Suprapubic skin (tissue), 4 donors: ENCODE results near the gene DLGAP4. TPM values are rescaled to one million over a fixed set of nuclear protein-coding genes. Genes with fewer than 3 reads are reported as not detected.

ENCODE experiments used
- DNase-seq, 2 donors: peaks; one replicate each; pipeline ENCODE4 v3.0.0-alpha.2; 2019; ENCODE audit warnings: low spot score in 2 of 2
- H3K27ac ChIP-seq: fragments of 200-600 bp; sonication (generic); one replicate; pipeline ENCODE4 v1.5.1; 2019
- H3K27me3 ChIP-seq: fragments of 200-600 bp; sonication (generic); one replicate; pipeline ENCODE4 v1.5.1; 2019
- H3K36me3 ChIP-seq: fragments of 200-600 bp; sonication (generic); one replicate; pipeline ENCODE4 v1.5.1; 2019
- H3K4me1 ChIP-seq: fragments of 200-600 bp; sonication (generic); one replicate; pipeline ENCODE4 v1.5.1; 2019
- H3K4me3 ChIP-seq: fragments of 200-600 bp; sonication (generic); one replicate; pipeline ENCODE4 v1.5.1; 2019; ENCODE audit warnings: mild to moderate bottlenecking
- H3K9me3 ChIP-seq: fragments of 200-600 bp; sonication (generic); one replicate; pipeline ENCODE4 v1.5.1; 2019
- CTCF ChIP-seq, 2 donors: fragments of 200-600 bp in 1 of 2; fragments of 450-650 bp in 1 of 2; sonication (generic) in 1 of 2; IDR thresholded peaks; one replicate each; pipeline ENCODE4 v1.5.1; 2016 to 2019; ENCODE audit warnings: antibody characterized with exemption in 2 of 2, mild to moderate bottlenecking in 1 of 2, moderate library complexity in 1 of 2
- EP300 ChIP-seq: sonication (generic); formaldehyde crosslinking; IDR thresholded peaks from one replicate; pipeline ENCODE4 v1.6.1; 2017; ENCODE audit warnings: antibody characterized with exemption
- POLR2A ChIP-seq, 2 donors: fragments of 450-650 bp; IDR thresholded peaks; one replicate each; pipeline ENCODE4 v1.6.1; 2017; ENCODE audit warnings: antibody characterized with exemption in 2 of 2, mild to moderate bottlenecking in 2 of 2, moderate library complexity in 2 of 2
- POLR2AphosphoS5 ChIP-seq, 3 donors: sonication (generic); formaldehyde crosslinking; IDR thresholded peaks; one replicate each; pipeline ENCODE4 v1.6.1; 2017; ENCODE audit warnings: antibody characterized with exemption in 3 of 3
- WGBS: methylation state at CpG from one replicate; pipeline ENCODE4 v1.1.5; 2018; 5-methylcytosine and 5-hydroxymethylcytosine counted together
- total RNA-seq, 4 donors: library from RNA; depleted of rRNA; stranded (reverse); fragments of >200 nt; gene quantifications; one replicate each; pipeline ENCODE4 v1.1.0, GENCODE V29; 2016

Gene DLGAP4
- total RNA-seq, 4 donors from 2014 or later = 69.5 to 120 (median 96.8) TPM

GRCh38 chr20:36454698-36455427 is 148.7 kb downstream of the DLGAP4 start:
- no peak overlapping the region for H3K27ac ChIP-seq
- no peak overlapping the region for H3K4me3 ChIP-seq
- H3K9me3 ChIP-seq = no peaks in the 10 kb centered on the region
- no peaks in the 10 kb centered on the region for H3K36me3 ChIP-seq
- TF ChIP-seq CTCF (IDR thresholded peaks at IDR 0.05) (no peak), POLR2A (IDR thresholded peaks at IDR 0.05) (no peak), EP300 (no peak), POLR2AphosphoS5 (IDR thresholded peaks at IDR 0.05) (no peak)
- no peaks in the 10 kb centered on the region for H3K27me3 ChIP-seq
- peaks cover 11% of the 10 kb centered on the region for H3K4me1 ChIP-seq
- no peak for DNase-seq
- WGBS = 17% methylated on average over 8 of the region's 9 CpGs

GRCh38 chr20:36455972-36456625 is 150.0 kb downstream of the DLGAP4 start:
- TF ChIP-seq CTCF (IDR thresholded peaks at IDR 0.05) = no peak
- TF ChIP-seq POLR2AphosphoS5 (IDR thresholded peaks at IDR 0.05) = no peak
- no peak for TF ChIP-seq EP300
- TF ChIP-seq POLR2A (IDR thresholded peaks at IDR 0.05) = no peak
- H3K9me3 ChIP-seq = no peaks in the 10 kb centered on the region
- H3K27ac ChIP-seq = no peak overlapping the region
- no peaks in the 10 kb centered on the region for H3K27me3 ChIP-seq
- no peak for DNase-seq
- peaks cover 17% of the 10 kb centered on the region for H3K4me1 ChIP-seq
- H3K36me3 ChIP-seq = no peaks in the 10 kb centered on the region
- 67% methylated on average over 9 of the region's 9 CpGs for WGBS
- H3K4me3 ChIP-seq = no peak overlapping the region

GRCh38 chr20:36460648-36461599 is 154.8 kb downstream of the DLGAP4 start:
- TF ChIP-seq POLR2A (IDR thresholded peaks at IDR 0.05) (peak; percentile 55 to 92), CTCF (IDR thresholded peaks at IDR 0.05) (no peak)
- H3K4me3 ChIP-seq = peak overlapping the region; percentile 87
- no peaks in the 10 kb centered on the region for H3K36me3 ChIP-seq
- peak; percentile 95 for DNase-seq
- WGBS = 20% methylated on average over 27 of the region's 96 CpGs
- H3K27me3 ChIP-seq = no peaks in the 10 kb centered on the region
- H3K27ac ChIP-seq = peak overlapping the region; percentile 97
- H3K4me1 ChIP-seq = peaks cover 48% of the 10 kb centered on the region
- H3K9me3 ChIP-seq = no peaks in the 10 kb centered on the region

GRCh38 chr20:36461600-36462439 is 155.7 kb downstream of the DLGAP4 start:
- Histone ChIP-seq H3K9me3 (no peaks in the 10 kb centered on the region), H3K4me3 (peak overlapping the region; percentile 87), H3K36me3 (no peaks in the 10 kb centered on the region), H3K27me3 (no peaks in the 10 kb centered on the region), H3K27ac (peak overlapping the region; percentile 97), H3K4me1 (peaks cover 57% of the 10 kb centered on the region)
- DNase-seq = peak; percentile 84 to 87
- whole genome bisulfite sequencing = 1% methylated on average over 25 of the region's 58 CpGs
- no peak for TF ChIP-seq CTCF (IDR thresholded peaks at IDR 0.05)
- no peak for TF ChIP-seq POLR2A (IDR thresholded peaks at IDR 0.05)
- TF ChIP-seq EP300 = no peak
- TF ChIP-seq POLR2AphosphoS5 (IDR thresholded peaks at IDR 0.05) = no peak
